GM10248 (cell line): ENCODE data around the gene OR4K13.

ENCODE experiments used
- CTCF ChIA-PET: fragments of 300-600 bp; sonication (Branson Sonifier 250); formaldehyde crosslinking; extraction: SDS; loops from one replicate; lab custom pipeline; 2021; ENCODE audit warnings: antibody characterized with exemption; lab: Yijun Ruan, JAX
- POLR2A ChIA-PET: fragments of 350-650 bp; sonication (Branson Sonifier 250); formaldehyde crosslinking; extraction: SDS; loops from one replicate; lab custom pipeline; 2020; ENCODE audit warnings: antibody characterized with exemption; lab: Yijun Ruan, JAX
- DNase-seq: peaks from one replicate; pipeline ENCODE4 v3.0.0; 2012; ENCODE audit errors: extremely low spot score
- CTCF ChIP-seq: IDR thresholded peaks from 2 replicates; pipeline ENCODE4 v1.5.1; 2012; ENCODE audit warnings: mild to moderate bottlenecking, low read depth; ENCODE audit errors: extremely low read depth, missing control alignments, control extremely low read depth

Gene OR4K13

GRCh38 chr14:20019257-20019865 lies 16.5 kb downstream of the OR4K13 start, which contains the start of gene OR4K14:
Gene OR4K14, minus strand, starts transcription at chr14:20019307. Its CDS starts 4,114 bp downstream, at chr14:20015193.
- ChIA-PET POLR2A (no interaction called here), CTCF (no interaction called here)
- no peak for TF ChIP-seq CTCF
- DNase-seq = no peak

DNA sequence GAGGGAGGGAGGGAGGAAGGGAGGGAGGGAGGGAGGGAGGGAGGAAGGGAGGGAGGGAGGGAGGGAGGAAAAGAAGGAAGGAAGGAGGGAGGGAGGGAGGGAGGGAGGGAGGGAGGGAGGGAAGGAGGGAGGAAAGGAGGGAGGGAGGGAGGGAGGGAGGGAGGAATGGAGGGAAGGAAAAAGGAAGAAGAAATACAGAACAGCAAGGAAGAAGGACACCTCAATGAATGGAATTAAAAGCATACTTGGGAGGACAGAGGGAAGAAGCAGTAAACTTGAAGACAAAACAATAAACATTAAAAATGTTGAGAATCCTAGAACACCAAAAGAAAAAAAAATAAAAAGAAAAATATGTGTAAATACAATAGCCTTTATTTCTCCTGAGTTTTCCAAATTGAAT lies 27.7 kb downstream of the OR4K13 start:
- DNase-seq = no peak
- CTCF ChIA-PET = no interaction called here
- no peak for TF ChIP-seq CTCF
- POLR2A ChIA-PET = no interaction called here

GRCh38 chr14:20002319-20002718 lies 33.5 kb downstream of the OR4K13 start:
- CTCF ChIA-PET = interaction anchor here (1.2 kb wide), 1 partner anchor 12 kb away, joined by 3 read pairs; no protein-coding TSS in a partner anchor
- no peak for DNase-seq
- no peak for TF ChIP-seq CTCF
- POLR2A ChIA-PET = no interaction called here

GRCh38 chr14:20001863-20002262 lies 34.0 kb downstream of the OR4K13 start, which contains the start of gene OR4Q2:
Gene OR4Q2, plus strand, starts transcription at chr14:20002163.
- TF ChIP-seq CTCF = no peak
- POLR2A ChIA-PET = no interaction called here
- DNase-seq = no peak
- CTCF ChIA-PET = interaction anchor here (1.2 kb wide), 1 partner anchor 12 kb away, joined by 3 read pairs; no protein-coding TSS in a partner anchor

DNA sequence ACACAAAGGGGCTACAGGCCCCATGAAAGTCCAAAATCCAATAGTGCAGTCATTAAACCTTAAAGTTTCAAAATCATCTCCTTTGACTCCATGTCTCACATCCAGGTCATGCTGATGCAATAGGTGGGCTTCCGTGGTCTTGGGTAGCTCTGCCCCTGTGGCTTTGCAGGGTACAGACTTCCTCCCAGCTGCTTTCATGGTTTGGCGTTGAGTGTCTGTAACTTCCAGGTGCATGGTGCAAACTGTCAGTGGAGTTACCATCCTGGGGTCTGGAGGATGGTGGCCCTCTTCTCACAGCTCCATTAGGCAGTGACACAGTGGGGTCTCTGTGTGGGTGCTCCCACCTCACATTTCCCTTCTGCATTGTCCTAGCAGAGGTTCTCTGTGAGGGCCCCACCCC lies 42.4 kb downstream of the OR4K13 start:
- no peak for DNase-seq
- CTCF ChIA-PET = no interaction called here
- TF ChIP-seq CTCF = no peak
- POLR2A ChIA-PET = no interaction called here
